Prostate gland (tissue), 2 donors: ENCODE measurements around the gene ITGA11. TPM values are rescaled to one million over a fixed set of nuclear protein-coding genes. Genes with fewer than 3 reads are reported as not detected.

Source experiments
- DNase-seq: peaks from one replicate; pipeline ENCODE4 v3.0.0-alpha.2; 2019; ENCODE audit warnings: low spot score
- H3K27ac ChIP-seq, 2 donors: fragments of 200-600 bp; sonication (generic); 2 replicates each; pipeline ENCODE4 v1.5.1; 2017 to 2019
- H3K27me3 ChIP-seq: fragments of 200-600 bp; sonication (generic); replicated peaks from 2 replicates; pipeline ENCODE4 v1.5.1; 2019; ENCODE audit not compliant: insufficient read depth
- H3K36me3 ChIP-seq, 2 donors: fragments of 200-600 bp; sonication (generic); 1 replicate in 1 of 2; 2 replicates in 1 of 2; pipeline versions ENCODE4 v1.5.1 to v1.8.1; 2017 to 2019
- H3K4me1 ChIP-seq: fragments of 200-600 bp; sonication (generic); replicated peaks from 2 replicates; pipeline ENCODE4 v1.5.1; 2019
- H3K4me3 ChIP-seq, 2 donors: fragments of 200-600 bp; sonication (generic); 2 replicates each; pipeline ENCODE4 v1.5.1; 2017 to 2019
- H3K9me3 ChIP-seq: fragments of 200-600 bp; sonication (generic); 2 replicates; pipeline ENCODE4 v1.5.1; 2017
- CTCF ChIP-seq, 4 experiments: fragments of 200-600 bp in 2 of 4; fragments of 450-650 bp in 2 of 4; sonication (generic) in 2 of 4; IDR thresholded peaks; 1 replicate in 3 of 4; 2 replicates in 1 of 4; pipeline ENCODE4 v1.5.1; 2016 to 2019; ENCODE audit warnings: antibody characterized with exemption in 4 of 4, mild to moderate bottlenecking in 2 of 4, moderate library complexity in 2 of 4
- POLR2A ChIP-seq: fragments of 450-650 bp; IDR thresholded peaks from one replicate; pipeline ENCODE4 v1.6.1; 2016; ENCODE audit warnings: antibody characterized with exemption, mild to moderate bottlenecking
- POLR2AphosphoS5 ChIP-seq: sonication (generic); formaldehyde crosslinking; IDR thresholded peaks from one replicate; pipeline ENCODE4 v1.6.1; 2017; ENCODE audit warnings: antibody characterized with exemption
- WGBS: methylation state at CpG from one replicate; pipeline ENCODE4 v1.1.5; 2018; 5-methylcytosine and 5-hydroxymethylcytosine counted together
- intact Hi-C: fragments of 100-400 bp; cut with DNase I; formaldehyde crosslinking; loops from one replicate; pipeline ENCODE4 v1.14.2; 2022
- total RNA-seq, 2 donors: library from RNA; depleted of rRNA; stranded (reverse); fragments of >200 nt; gene quantifications; one replicate each; pipeline ENCODE4 v1.1.0, GENCODE V29; 2016

Gene ITGA11
- total RNA-seq, 2 donors from 2014 or later = 2.0 to 11.0 TPM

GRCh38 chr15:68265674-68266073, 166.3 kb downstream of the ITGA11 start:
- H3K27ac ChIP-seq = no peak overlapping the region
- no peaks in the 10 kb centered on the region for H3K4me1 ChIP-seq
- H3K36me3 ChIP-seq = no peaks in the 10 kb centered on the region
- WGBS = 52% methylated on average over 3 of the region's 3 CpGs
- no peaks in the 10 kb centered on the region for H3K9me3 ChIP-seq
- H3K27me3 ChIP-seq = no peaks in the 10 kb centered on the region
- no peak overlapping the region for H3K4me3 ChIP-seq
- DNase-seq = no peak
- no peak for TF ChIP-seq CTCF (IDR thresholded peaks at IDR 0.05)
- TF ChIP-seq POLR2A = no peak
- TF ChIP-seq POLR2AphosphoS5 = no peak
- intact Hi-C loops = no loop called here

- no peak for DNase-seq
- Histone ChIP-seq H3K36me3 (no peaks in the 10 kb centered on the region), H3K4me3 (no peak overlapping the region), H3K27ac (no peak overlapping the region), H3K27me3 (no peaks in the 10 kb centered on the region), H3K4me1 (no peaks in the 10 kb centered on the region), H3K9me3 (no peaks in the 10 kb centered on the region)
- intact Hi-C loops = no loop called here
- 69% methylated on average over 4 of the region's 4 CpGs for WGBS
- TF ChIP-seq POLR2A (no peak), POLR2AphosphoS5 (no peak), CTCF (IDR thresholded peaks at IDR 0.05) (no peak)
These were observed 166.9 kb downstream of the ITGA11 start for GRCh38 chr15:68265081-68265480.

GRCh38 chr15:68264282-68264681, 167.7 kb downstream of the ITGA11 start:
- no peak for DNase-seq
- TF ChIP-seq POLR2AphosphoS5 (no peak), CTCF (IDR thresholded peaks at IDR 0.05) (no peak), POLR2A (no peak)
- Histone ChIP-seq H3K4me3 (no peak overlapping the region), H3K4me1 (no peaks in the 10 kb centered on the region), H3K27me3 (no peaks in the 10 kb centered on the region), H3K9me3 (no peaks in the 10 kb centered on the region), H3K36me3 (no peaks in the 10 kb centered on the region), H3K27ac (no peak overlapping the region)
- 39% methylated on average over 2 of the region's 2 CpGs for WGBS
- intact Hi-C loops = no loop called here

- H3K36me3 ChIP-seq = no peaks in the 10 kb centered on the region
- DNase-seq = no peak
- TF ChIP-seq POLR2AphosphoS5 = no peak
- no peak for TF ChIP-seq POLR2A
- TF ChIP-seq CTCF (IDR thresholded peaks at IDR 0.05) = no peak
- no peaks in the 10 kb centered on the region for H3K9me3 ChIP-seq
- H3K27me3 ChIP-seq = no peaks in the 10 kb centered on the region
- H3K27ac ChIP-seq = no peak overlapping the region
- H3K4me1 ChIP-seq = no peaks in the 10 kb centered on the region
- intact Hi-C loops = no loop called here
- 57% methylated on average over 5 of the region's 5 CpGs for WGBS
- no peak overlapping the region for H3K4me3 ChIP-seq
These were observed 169.2 kb downstream of the ITGA11 start for GRCh38 chr15:68262514-68263356.

GRCh38 chr15:68261980-68262379, 170.0 kb downstream of the ITGA11 start:
- Histone ChIP-seq H3K4me3 (no peak overlapping the region), H3K27ac (no peak overlapping the region), H3K9me3 (no peaks in the 10 kb centered on the region), H3K27me3 (no peaks in the 10 kb centered on the region), H3K36me3 (no peaks in the 10 kb centered on the region), H3K4me1 (no peaks in the 10 kb centered on the region)
- 99% methylated on average over 3 of the region's 3 CpGs for WGBS
- TF ChIP-seq POLR2A = no peak
- TF ChIP-seq CTCF (IDR thresholded peaks at IDR 0.05) = no peak
- TF ChIP-seq POLR2AphosphoS5 = no peak
- intact Hi-C loops = no loop called here
- DNase-seq = no peak
